Trophoblast cell (in vitro differentiated cells and primary cell): ENCODE results near the gene TCF12.
A peak's percentile ranks its signal among the peaks of the same experiment; 100 is the strongest.

Experiments used
- DNase-seq, 2 donors: peaks; one replicate each; pipeline ENCODE4 v3.0.0-alpha.2; 2016
- H2AFZ ChIP-seq: 2 replicates; pipeline ENCODE4 v1.6.1; 2013; ENCODE audit warnings: low read length, moderate library complexity, mild to moderate bottlenecking; ENCODE audit not compliant: insufficient read depth, poor library complexity
- H2AK5ac ChIP-seq: 2 replicates; pipeline ENCODE4 v1.6.1; 2013; ENCODE audit warnings: mild to moderate bottlenecking, low read length
- H2BK120ac ChIP-seq: 2 replicates; pipeline ENCODE4 v1.6.1; 2013; ENCODE audit warnings: low read length, mild to moderate bottlenecking, moderate library complexity; ENCODE audit not compliant: insufficient read depth, poor library complexity
- H2BK12ac ChIP-seq: 2 replicates; pipeline ENCODE4 v1.6.1; 2013; ENCODE audit warnings: mild to moderate bottlenecking, low read length, moderate library complexity
- H2BK5ac ChIP-seq: 2 replicates; pipeline ENCODE4 v1.6.1; 2013; ENCODE audit warnings: low read length, low read depth, moderate library complexity, mild to moderate bottlenecking; ENCODE audit not compliant: poor library complexity
- H3K14ac ChIP-seq: 2 replicates; pipeline ENCODE4 v1.6.1; 2013; ENCODE audit warnings: mild to moderate bottlenecking, low read length
- H3K18ac ChIP-seq: 2 replicates; pipeline ENCODE4 v1.6.1; 2013; ENCODE audit warnings: mild to moderate bottlenecking, low read length
- H3K23ac ChIP-seq: 2 replicates; pipeline ENCODE4 v1.6.1; 2013; ENCODE audit warnings: low read length
- H3K27ac ChIP-seq: 2 replicates; pipeline ENCODE4 v1.5.1; 2013; ENCODE audit warnings: low read depth, mild to moderate bottlenecking, inconsistent platforms, low read length, moderate library complexity
- H3K27me3 ChIP-seq: 2 replicates; pipeline ENCODE4 v1.6.1; 2013; ENCODE audit warnings: inconsistent platforms, mild to moderate bottlenecking, low read length, moderate library complexity; ENCODE audit not compliant: insufficient read depth
- H3K36me3 ChIP-seq, 2 experiments: 1 replicate in 1 of 2; 2 replicates in 1 of 2; pipeline ENCODE4 v1.6.1; 2013; ENCODE audit warnings: low read length in 2 of 2, mild to moderate bottlenecking in 2 of 2, moderate library complexity in 1 of 2; ENCODE audit not compliant: insufficient read depth in 2 of 2, control insufficient read depth in 1 of 2
- H3K4ac ChIP-seq: 2 replicates; pipeline ENCODE4 v1.6.1; 2013; ENCODE audit warnings: low read depth, mild to moderate bottlenecking, low read length, moderate library complexity
- H3K4me1 ChIP-seq, 2 experiments: 1 replicate in 1 of 2; 2 replicates in 1 of 2; pipeline ENCODE4 v1.6.1; 2013; ENCODE audit warnings: low read length in 2 of 2, mild to moderate bottlenecking in 2 of 2, moderate library complexity in 1 of 2; ENCODE audit not compliant: insufficient read depth in 2 of 2, control insufficient read depth in 1 of 2
- H3K4me2 ChIP-seq: 2 replicates; pipeline ENCODE4 v1.6.1; 2013; ENCODE audit warnings: inconsistent platforms, mild to moderate bottlenecking, low read length, moderate library complexity
- H3K4me3 ChIP-seq: 2 replicates; pipeline ENCODE4 v1.5.1; 2013; ENCODE audit warnings: mild to moderate bottlenecking, low read depth, low read length, inconsistent platforms
- H3K79me1 ChIP-seq: one replicate; pipeline ENCODE4 v1.6.1; 2013; ENCODE audit warnings: low read length
- H3K79me2 ChIP-seq: 2 replicates; pipeline ENCODE4 v1.6.1; 2013; ENCODE audit warnings: low read length, mild to moderate bottlenecking; ENCODE audit not compliant: control insufficient read depth, insufficient read depth, poor library complexity
- H3K9ac ChIP-seq: 2 replicates; pipeline ENCODE4 v1.6.1; 2013; ENCODE audit warnings: mild to moderate bottlenecking, low read length
- H3K9me3 ChIP-seq: 2 replicates; pipeline ENCODE4 v1.6.1; 2013; ENCODE audit warnings: low read depth, mild to moderate bottlenecking, control low read depth, inconsistent platforms, low read length; ENCODE audit not compliant: insufficient read depth
- H4K12ac ChIP-seq: 2 replicates; pipeline ENCODE4 v1.6.1; 2013; ENCODE audit warnings: low read depth, mild to moderate bottlenecking, low read length, moderate library complexity
- H4K8ac ChIP-seq: 2 replicates; pipeline ENCODE4 v1.6.1; 2013; ENCODE audit warnings: low read depth, mild to moderate bottlenecking, low read length, moderate library complexity
- H4K91ac ChIP-seq: one replicate; pipeline ENCODE4 v1.6.1; 2013; ENCODE audit warnings: low read depth, mild to moderate bottlenecking, low read length, moderate library complexity
- WGBS: extraction: QIAGEN DNeasy Blood & Tissue Kit; methylation state at CpG from one replicate; pipeline ENCODE4 v1.1.7; 2013; ENCODE audit warnings: missing lambda C conversion rate; ENCODE audit not compliant: insufficient read length, insufficient coverage; ENCODE audit errors: extremely low coverage; 5-methylcytosine and 5-hydroxymethylcytosine counted together

TCF12 gene

GRCh38 chr15:57144448-57144847 lies 226.0 kb downstream of the TCF12 start:
- no peak overlapping the region for H2BK5ac ChIP-seq
- H2BK12ac ChIP-seq = no peak overlapping the region
- no peak overlapping the region for H2AK5ac ChIP-seq
- no peak overlapping the region for H3K4ac ChIP-seq
- no peak overlapping the region for H3K18ac ChIP-seq
- H4K91ac ChIP-seq = no peak overlapping the region
- no peak for DNase-seq
- no peak overlapping the region for H2AFZ ChIP-seq
- no peaks in the 10 kb centered on the region for H3K9me3 ChIP-seq
- no peak overlapping the region for H3K9ac ChIP-seq
- no peak overlapping the region for H3K23ac ChIP-seq
- H4K8ac ChIP-seq = no peak overlapping the region
- no peak overlapping the region for H2BK120ac ChIP-seq
- no peak overlapping the region for H3K4me3 ChIP-seq
- H3K4me2 ChIP-seq = no peak overlapping the region
- H3K14ac ChIP-seq = no peak overlapping the region
- H3K79me1 ChIP-seq = no peaks in the 10 kb centered on the region
- H3K4me1 ChIP-seq = no peaks in the 10 kb centered on the region
- no peak overlapping the region for H3K27ac ChIP-seq
- no CpG with 5 or more reads among the region's 5 CpGs for WGBS
- no peaks in the 10 kb centered on the region for H3K79me2 ChIP-seq
- H4K12ac ChIP-seq = no peak overlapping the region
- H3K27me3 ChIP-seq = no peaks in the 10 kb centered on the region
- no peaks in the 10 kb centered on the region for H3K36me3 ChIP-seq

- Histone ChIP-seq H4K8ac (no peak overlapping the region), H3K4me3 (no peak overlapping the region), H3K79me1 (no peaks in the 10 kb centered on the region), H2AK5ac (no peak overlapping the region), H4K12ac (no peak overlapping the region), H3K14ac (no peak overlapping the region), H3K27ac (no peak overlapping the region), H3K36me3 (peaks cover under 1 to 4% of the 10 kb centered on the region in 2 experiments), H2BK5ac (no peak overlapping the region), H4K91ac (no peak overlapping the region), H3K9ac (no peak overlapping the region), H3K4ac (no peak overlapping the region), H3K79me2 (no peaks in the 10 kb centered on the region), H3K4me1 (no peaks in the 10 kb centered on the region), H3K18ac (no peak overlapping the region), H2BK120ac (no peak overlapping the region), H2AFZ (no peak overlapping the region), H3K9me3 (no peaks in the 10 kb centered on the region), H2BK12ac (no peak overlapping the region), H3K4me2 (no peak overlapping the region), H3K27me3 (no peaks in the 10 kb centered on the region), H3K23ac (no peak overlapping the region)
- WGBS = no CpG with 5 or more reads among the region's 4 CpGs
- DNase-seq = peak; percentile 11 to 69
These were observed 228.2 kb downstream of the TCF12 start for GRCh38 chr15:57146506-57147201.

GRCh38 chr15:57147621-57148020 lies 229.2 kb downstream of the TCF12 start:
- Histone ChIP-seq H3K14ac (no peak overlapping the region), H2AFZ (no peak overlapping the region), H4K91ac (no peak overlapping the region), H3K4ac (no peak overlapping the region), H3K4me3 (no peak overlapping the region), H3K27ac (no peak overlapping the region), H3K23ac (no peak overlapping the region), H3K79me2 (no peaks in the 10 kb centered on the region), H2BK12ac (no peak overlapping the region), H4K12ac (no peak overlapping the region), H4K8ac (no peak overlapping the region), H3K9ac (no peak overlapping the region), H3K4me1 (no peaks in the 10 kb centered on the region), H3K36me3 (peaks cover 4 to 7% of the 10 kb centered on the region in 2 experiments), H2BK5ac (no peak overlapping the region), H3K18ac (no peak overlapping the region), H2AK5ac (no peak overlapping the region), H3K27me3 (no peaks in the 10 kb centered on the region), H3K9me3 (peaks cover 3% of the 10 kb centered on the region), H3K4me2 (no peak overlapping the region), H3K79me1 (no peaks in the 10 kb centered on the region), H2BK120ac (no peak overlapping the region)
- no peak for DNase-seq
- WGBS = no CpG with 5 or more reads among the region's 1 CpG

- no peak overlapping the region for H3K23ac ChIP-seq
- no peak overlapping the region for H2AK5ac ChIP-seq
- H2BK120ac ChIP-seq = no peak overlapping the region
These were observed 229.8 kb downstream of the TCF12 start for GRCh38 chr15:57148262-57148661.

More at GRCh38 chr15:57148262-57148661, 229.8 kb downstream of the TCF12 start:
- H4K12ac ChIP-seq = no peak overlapping the region
- DNase-seq = no peak
- no peaks in the 10 kb centered on the region for H3K79me1 ChIP-seq
- H3K79me2 ChIP-seq = no peaks in the 10 kb centered on the region
- peaks cover 4 to 7% of the 10 kb centered on the region in 2 experiments for H3K36me3 ChIP-seq
- no peaks in the 10 kb centered on the region for H3K4me1 ChIP-seq
- H3K4ac ChIP-seq = no peak overlapping the region
- H3K9ac ChIP-seq = no peak overlapping the region
- no peak overlapping the region for H2BK12ac ChIP-seq
- H3K18ac ChIP-seq = no peak overlapping the region
- H3K4me3 ChIP-seq = no peak overlapping the region
- no peak overlapping the region for H4K91ac ChIP-seq
- H3K27ac ChIP-seq = no peak overlapping the region
- no peaks in the 10 kb centered on the region for H3K27me3 ChIP-seq
- H2BK5ac ChIP-seq = no peak overlapping the region
- H2AFZ ChIP-seq = no peak overlapping the region
- H3K14ac ChIP-seq = no peak overlapping the region
- no peak overlapping the region for H4K8ac ChIP-seq
- H3K4me2 ChIP-seq = no peak overlapping the region
- peaks cover 3% of the 10 kb centered on the region for H3K9me3 ChIP-seq
